Measurements from ENCODE around the gene C4orf17.
A peak's percentile ranks its signal among the peaks of the same experiment; 100 is the strongest.

Gene C4orf17

DNA sequence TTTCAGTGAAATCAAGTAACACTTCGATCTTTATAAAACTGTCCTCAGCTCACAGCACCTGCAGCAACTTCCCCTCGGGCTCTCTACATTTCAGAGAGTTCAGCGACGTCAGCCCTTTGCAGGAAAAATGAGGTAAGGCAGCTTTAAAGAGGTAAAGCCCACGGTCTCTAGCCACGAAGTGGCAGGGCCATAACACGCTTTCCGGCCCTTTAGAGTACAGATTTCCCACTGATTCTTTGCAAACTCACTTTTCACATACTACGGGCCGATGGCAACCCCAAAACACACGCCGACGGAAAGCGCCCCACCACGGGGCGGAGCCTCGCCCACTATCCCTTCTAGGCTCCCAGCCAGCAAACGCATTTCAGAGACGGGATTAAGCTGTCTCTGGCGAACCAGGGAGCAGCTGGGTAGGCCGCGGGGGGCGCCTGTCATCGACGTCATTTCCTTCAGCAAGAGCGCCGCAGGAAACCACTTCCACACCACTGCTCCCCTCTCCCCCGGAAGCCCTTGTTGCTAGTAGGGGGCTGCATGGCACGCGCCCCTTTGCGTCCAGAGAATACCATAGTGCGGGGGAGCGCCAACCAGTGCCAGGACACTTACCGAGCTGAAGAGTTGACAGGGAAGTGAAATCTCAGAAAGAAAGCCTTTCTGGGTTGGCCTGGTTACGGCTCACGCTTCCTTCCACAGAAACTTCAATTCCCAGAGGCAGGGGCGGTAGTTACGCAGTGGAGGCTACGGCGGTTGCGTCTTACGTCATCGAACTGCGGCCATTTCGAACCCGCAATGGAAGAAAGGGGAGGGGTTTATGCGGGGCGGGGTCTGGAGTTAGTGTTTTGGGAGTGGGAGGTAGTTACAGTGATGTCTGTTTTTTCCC is 52.7 kb downstream of the C4orf17 start, which contains the start of gene TRMT10A:
Gene TRMT10A, minus strand, starts transcription at position 730 of the 877 bp plus-strand sequence. CDS start 4,701 bp downstream, outside the sequence.
- H3K27me3 ChIP-seq (ENCODE audit: insufficient read depth, poor library complexity, severe bottlenecking): no peaks in the 10 kb centered on the region
- H3K4me3 ChIP-seq (ENCODE audit: severe bottlenecking): peak within 1 kb of the TSS; percentile 74
- DNase-seq (ENCODE audit: low spot score) (peak; percentile 95), ATAC-seq (ENCODE audit: low read depth) (peak; percentile 94)
- H3K4me1 ChIP-seq (ENCODE audit: insufficient read depth, poor library complexity, severe bottlenecking): peaks cover 4% of the 10 kb centered on the region
- TF ChIP-seq, protein P1, sequence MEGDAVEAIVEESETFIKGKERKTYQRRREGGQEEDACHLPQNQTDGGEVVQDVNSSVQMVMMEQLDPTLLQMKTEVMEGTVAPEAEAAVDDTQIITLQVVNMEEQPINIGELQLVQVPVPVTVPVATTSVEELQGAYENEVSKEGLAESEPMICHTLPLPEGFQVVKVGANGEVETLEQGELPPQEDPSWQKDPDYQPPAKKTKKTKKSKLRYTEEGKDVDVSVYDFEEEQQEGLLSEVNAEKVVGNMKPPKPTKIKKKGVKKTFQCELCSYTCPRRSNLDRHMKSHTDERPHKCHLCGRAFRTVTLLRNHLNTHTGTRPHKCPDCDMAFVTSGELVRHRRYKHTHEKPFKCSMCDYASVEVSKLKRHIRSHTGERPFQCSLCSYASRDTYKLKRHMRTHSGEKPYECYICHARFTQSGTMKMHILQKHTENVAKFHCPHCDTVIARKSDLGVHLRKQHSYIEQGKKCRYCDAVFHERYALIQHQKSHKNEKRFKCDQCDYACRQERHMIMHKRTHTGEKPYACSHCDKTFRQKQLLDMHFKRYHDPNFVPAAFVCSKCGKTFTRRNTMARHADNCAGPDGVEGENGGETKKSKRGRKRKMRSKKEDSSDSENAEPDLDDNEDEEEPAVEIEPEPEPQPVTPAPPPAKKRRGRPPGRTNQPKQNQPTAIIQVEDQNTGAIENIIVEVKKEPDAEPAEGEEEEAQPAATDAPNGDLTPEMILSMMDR (IDR thresholded peaks at IDR 0.05; ENCODE audit: poor library complexity, severe bottlenecking): no peak
- no peaks in the 10 kb centered on the region for H3K9me3 ChIP-seq (ENCODE audit: severe bottlenecking)
- H3K27ac ChIP-seq (ENCODE audit: poor library complexity, severe bottlenecking): peak within 1 kb of the TSS; percentile 76
- no peaks in the 10 kb centered on the region for H3K36me3 ChIP-seq (ENCODE audit: low read depth)

DNA sequence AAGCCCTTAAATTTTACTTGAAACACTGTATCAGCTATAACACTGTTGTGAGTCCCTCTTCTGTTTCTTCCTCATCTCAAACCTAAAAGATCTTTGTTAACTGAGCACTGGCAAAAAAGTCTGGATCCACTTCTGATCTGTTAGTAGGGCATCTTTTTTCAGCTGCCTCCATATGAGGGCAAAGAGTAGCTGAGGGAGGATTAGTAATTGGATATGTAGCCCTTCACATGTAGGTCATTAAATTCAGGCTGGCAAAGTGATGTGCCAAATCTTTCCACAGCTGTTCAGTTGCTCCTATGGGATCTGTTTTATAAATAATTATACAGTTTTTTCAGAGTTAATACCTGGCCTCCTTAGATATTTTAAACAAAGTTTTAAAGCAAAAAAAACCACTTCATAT is 54.1 kb downstream of the C4orf17 start:
- Histone ChIP-seq H3K4me3 (ENCODE audit: severe bottlenecking) (no peak overlapping the region), H3K9me3 (ENCODE audit: severe bottlenecking) (no peaks in the 10 kb centered on the region), H3K36me3 (ENCODE audit: low read depth) (no peaks in the 10 kb centered on the region), H3K4me1 (ENCODE audit: insufficient read depth, poor library complexity, severe bottlenecking) (peaks cover 4% of the 10 kb centered on the region), H3K27me3 (ENCODE audit: insufficient read depth, poor library complexity, severe bottlenecking) (no peaks in the 10 kb centered on the region), H3K27ac (ENCODE audit: poor library complexity, severe bottlenecking) (no peak overlapping the region)
- DNase-seq (ENCODE audit: low spot score): no peak
- no peak for ATAC-seq (ENCODE audit: low read depth)
- TF ChIP-seq, protein P1 (IDR thresholded peaks at IDR 0.05; ENCODE audit: poor library complexity, severe bottlenecking): no peak

GRCh38 chr4:99571883-99572282 is 61.1 kb downstream of the C4orf17 start:
- H3K27ac ChIP-seq (ENCODE audit: poor library complexity, severe bottlenecking): no peak overlapping the region
- DNase-seq (ENCODE audit: low spot score): no peak
- ATAC-seq (ENCODE audit: low read depth): no peak
- no peaks in the 10 kb centered on the region for H3K9me3 ChIP-seq (ENCODE audit: severe bottlenecking)
- TF ChIP-seq, protein P1 (IDR thresholded peaks at IDR 0.05; ENCODE audit: poor library complexity, severe bottlenecking): no peak
- no peaks in the 10 kb centered on the region for H3K27me3 ChIP-seq (ENCODE audit: insufficient read depth, poor library complexity, severe bottlenecking)
- H3K4me1 ChIP-seq (ENCODE audit: insufficient read depth, poor library complexity, severe bottlenecking): peaks cover 4% of the 10 kb centered on the region
- no peaks in the 10 kb centered on the region for H3K36me3 ChIP-seq (ENCODE audit: low read depth)
- no peak overlapping the region for H3K4me3 ChIP-seq (ENCODE audit: severe bottlenecking)

GRCh38 chr4:99572527-99573240 is 61.9 kb downstream of the C4orf17 start:
- TF ChIP-seq, protein P1 (IDR thresholded peaks at IDR 0.05; ENCODE audit: poor library complexity, severe bottlenecking): no peak
- Histone ChIP-seq H3K9me3 (ENCODE audit: severe bottlenecking) (no peaks in the 10 kb centered on the region), H3K27me3 (ENCODE audit: insufficient read depth, poor library complexity, severe bottlenecking) (no peaks in the 10 kb centered on the region), H3K27ac (ENCODE audit: poor library complexity, severe bottlenecking) (no peak overlapping the region), H3K4me3 (ENCODE audit: severe bottlenecking) (no peak overlapping the region), H3K4me1 (ENCODE audit: insufficient read depth, poor library complexity, severe bottlenecking) (peaks cover 4% of the 10 kb centered on the region), H3K36me3 (ENCODE audit: low read depth) (no peaks in the 10 kb centered on the region)
- DNase-seq (ENCODE audit: low spot score): no peak
- ATAC-seq (ENCODE audit: low read depth): peak; percentile 41; the same call in 2 of the 3 replicates
